ENCODE data around the gene EID2. TPM values are rescaled to one million over a fixed set of nuclear protein-coding genes. Genes with fewer than 3 reads are reported as not detected.

EID2 gene
- total RNA-seq, 1 donor from 2014 or later = 17.2 TPM

DNA sequence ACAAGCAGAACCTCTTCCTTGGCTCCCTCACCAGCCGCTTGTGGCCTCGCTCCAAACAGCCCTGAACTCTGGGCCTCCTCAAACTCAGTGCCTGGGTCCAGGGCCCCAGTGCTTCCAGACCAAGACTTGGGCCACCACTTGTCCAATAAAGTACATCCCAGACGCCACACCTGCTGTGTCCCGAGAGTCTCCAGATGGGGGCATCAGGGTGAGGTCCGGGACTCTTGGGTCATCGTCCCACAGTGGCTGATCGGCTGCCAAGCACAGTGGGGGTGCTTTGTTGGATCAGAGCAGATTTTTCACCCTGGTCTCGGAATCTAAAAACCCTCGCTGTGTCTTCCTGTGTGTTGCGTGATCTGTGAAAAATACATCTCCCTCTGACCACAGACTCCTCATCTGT, 50.2 kb downstream of the EID2 start:
- H3K4me3 ChIP-seq (ENCODE audit: insufficient read depth, low read depth, low read length) = no peak overlapping the region
- no peak overlapping the region for H3K9ac ChIP-seq (ENCODE audit: low read length)
- peaks cover 19% of the 10 kb centered on the region for H3K36me3 Mint-ChIP-seq (ENCODE audit: low read depth, unreplicated experiment)
- H3K79me2 ChIP-seq (ENCODE audit: insufficient read depth, low read length) = peaks cover 19% of the 10 kb centered on the region
- H3K4me3 Mint-ChIP-seq (ENCODE audit: unreplicated experiment) = no peak overlapping the region
- H3K27me3 ChIP-seq (ENCODE audit: insufficient read depth, low read length) = no peaks in the 10 kb centered on the region
- H3K9me3 ChIP-seq (ENCODE audit: insufficient read depth, low read depth, low read length) = no peaks in the 10 kb centered on the region
- no peak overlapping the region for H3K27ac Mint-ChIP-seq (ENCODE audit: unreplicated experiment)
- no peaks in the 10 kb centered on the region for H3K9me3 Mint-ChIP-seq (ENCODE audit: unreplicated experiment)
- no peak overlapping the region for H3K4me2 ChIP-seq (ENCODE audit: low read length)
- H4K20me1 ChIP-seq (ENCODE audit: insufficient read depth, low read length) = peaks cover 16% of the 10 kb centered on the region
- no peaks in the 10 kb centered on the region for H3K4me1 ChIP-seq (ENCODE audit: insufficient read depth, low read length)
- FAIRE-seq (no peak), DNase-seq (ENCODE audit: low read depth) (no peak)
- no peaks in the 10 kb centered on the region for H3K4me1 Mint-ChIP-seq (ENCODE audit: low read depth, unreplicated experiment)
- no peak overlapping the region for H3K27ac ChIP-seq (ENCODE audit: low read depth, low read length)
- H2AFZ ChIP-seq (ENCODE audit: low read depth, low read length) = no peak overlapping the region
- H3K27me3 Mint-ChIP-seq (ENCODE audit: low read depth, unreplicated experiment) = no peaks in the 10 kb centered on the region
- TF ChIP-seq, protein P1, sequence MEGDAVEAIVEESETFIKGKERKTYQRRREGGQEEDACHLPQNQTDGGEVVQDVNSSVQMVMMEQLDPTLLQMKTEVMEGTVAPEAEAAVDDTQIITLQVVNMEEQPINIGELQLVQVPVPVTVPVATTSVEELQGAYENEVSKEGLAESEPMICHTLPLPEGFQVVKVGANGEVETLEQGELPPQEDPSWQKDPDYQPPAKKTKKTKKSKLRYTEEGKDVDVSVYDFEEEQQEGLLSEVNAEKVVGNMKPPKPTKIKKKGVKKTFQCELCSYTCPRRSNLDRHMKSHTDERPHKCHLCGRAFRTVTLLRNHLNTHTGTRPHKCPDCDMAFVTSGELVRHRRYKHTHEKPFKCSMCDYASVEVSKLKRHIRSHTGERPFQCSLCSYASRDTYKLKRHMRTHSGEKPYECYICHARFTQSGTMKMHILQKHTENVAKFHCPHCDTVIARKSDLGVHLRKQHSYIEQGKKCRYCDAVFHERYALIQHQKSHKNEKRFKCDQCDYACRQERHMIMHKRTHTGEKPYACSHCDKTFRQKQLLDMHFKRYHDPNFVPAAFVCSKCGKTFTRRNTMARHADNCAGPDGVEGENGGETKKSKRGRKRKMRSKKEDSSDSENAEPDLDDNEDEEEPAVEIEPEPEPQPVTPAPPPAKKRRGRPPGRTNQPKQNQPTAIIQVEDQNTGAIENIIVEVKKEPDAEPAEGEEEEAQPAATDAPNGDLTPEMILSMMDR (IDR thresholded peaks at IDR 0.05; ENCODE audit: insufficient read depth, low read depth, low read length) = no peak
- no peak for TF ChIP-seq EZH2 (IDR thresholded peaks at IDR 0.05; ENCODE audit: insufficient read depth, low read length)
- peaks cover 19% of the 10 kb centered on the region for H3K36me3 ChIP-seq (ENCODE audit: insufficient read depth, low read length)

Other genes starting within 250 kb of the EID2 start
- 0.52 and 1.3 TPM in 2 replicates for gene IFNL1, start 243.8 kb downstream of the EID2 start, total RNA-seq
- 1.5 and 2.0 TPM in 2 replicates for gene LRFN1, start 219.3 kb downstream of the EID2 start, total RNA-seq
- 0.79 and 1.1 TPM in 2 replicates for gene GMFG, start 204.1 kb downstream of the EID2 start, total RNA-seq
- 95.0 and 98.6 TPM in 2 replicates for gene SAMD4B, start 197.7 kb downstream of the EID2 start, total RNA-seq
- gene PAF1, start 149.1 kb downstream of the EID2 start, total RNA-seq = 42.0 and 43.2 TPM in 2 replicates
- gene MED29, start 148.8 kb downstream of the EID2 start, total RNA-seq = 27.0 and 29.9 TPM in 2 replicates
- 21.6 and 28.0 TPM in 2 replicates for gene ZFP36, start 133.3 kb downstream of the EID2 start, total RNA-seq
- 101 and 102 TPM in 2 replicates for gene PLEKHG2, start 127.5 kb downstream of the EID2 start, total RNA-seq
- gene RPS16, start 104.2 kb downstream of the EID2 start, total RNA-seq = 1,194 and 1,329 TPM in 2 replicates
- gene SUPT5H, start 94.6 kb downstream of the EID2 start, total RNA-seq = 163 and 171 TPM in 2 replicates
- gene TIMM50, start 59.3 kb downstream of the EID2 start, total RNA-seq = 85.3 and 97.2 TPM in 2 replicates
- 0.84 and 0.89 TPM in 2 replicates for gene DLL3, start 41.2 kb downstream of the EID2 start, total RNA-seq
- gene SELENOV, start 25.0 kb downstream of the EID2 start, total RNA-seq = not detected in 2 replicates
- 2.1 and 2.6 TPM in 2 replicates for gene EID2B, start 7.3 kb downstream of the EID2 start, total RNA-seq
- gene LGALS13, start 62.4 kb upstream of the EID2 start, total RNA-seq = not detected in 2 replicates
- gene LGALS16, start 115.8 kb upstream of the EID2 start, total RNA-seq = not detected in 2 replicates
- gene LGALS14, start 164.3 kb upstream of the EID2 start, total RNA-seq = not detected in 2 replicates
- gene CLC, start 197.9 kb upstream of the EID2 start, total RNA-seq = not detected in 2 replicates
- gene LEUTX, start 238.7 kb upstream of the EID2 start, total RNA-seq = not detected in 2 replicates